GM21526 (cell line): Measurements from ENCODE around the gene RASA3.

Experiments
- ATAC-seq: cut with Tn5 transposase; IDR thresholded peaks from one replicate; pipeline ENCODE4 v1.9.1; 2021; ENCODE audit warnings: moderate library complexity; ENCODE audit not compliant: unreplicated experiment, low FRiP score

The RASA3 gene

DNA sequence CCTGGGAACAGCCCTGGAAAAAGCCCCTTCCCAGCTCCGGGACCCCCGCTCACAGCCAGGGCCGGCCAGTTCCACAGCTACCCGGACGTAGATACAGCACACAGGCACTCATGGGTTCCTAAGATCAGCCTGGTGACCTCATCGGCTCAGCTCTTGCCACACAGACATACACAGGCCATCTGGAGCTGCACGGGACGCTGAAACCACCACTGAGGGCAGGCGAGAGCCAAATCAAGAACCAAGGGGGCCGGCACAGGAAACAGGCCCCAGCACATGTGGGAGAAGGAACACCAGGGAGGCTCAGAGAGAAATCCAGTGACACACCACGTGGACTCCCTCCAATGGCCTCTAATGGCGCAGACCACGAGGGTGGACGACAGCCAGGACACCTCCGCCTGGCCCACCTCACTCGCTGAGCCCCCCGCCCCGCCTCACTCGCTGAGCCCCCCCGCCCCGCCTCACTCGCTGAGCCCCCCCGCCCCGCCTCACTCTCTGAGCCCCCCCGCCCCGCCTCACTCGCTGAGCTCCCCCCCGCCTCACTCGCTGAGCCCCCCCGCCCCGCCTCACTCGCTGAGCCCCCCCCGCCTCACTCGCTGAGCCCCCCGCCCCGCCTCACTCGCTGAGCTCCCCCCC lies 88.9 kb downstream of the RASA3 start:
- peak; percentile 51 for ATAC-seq

DNA sequence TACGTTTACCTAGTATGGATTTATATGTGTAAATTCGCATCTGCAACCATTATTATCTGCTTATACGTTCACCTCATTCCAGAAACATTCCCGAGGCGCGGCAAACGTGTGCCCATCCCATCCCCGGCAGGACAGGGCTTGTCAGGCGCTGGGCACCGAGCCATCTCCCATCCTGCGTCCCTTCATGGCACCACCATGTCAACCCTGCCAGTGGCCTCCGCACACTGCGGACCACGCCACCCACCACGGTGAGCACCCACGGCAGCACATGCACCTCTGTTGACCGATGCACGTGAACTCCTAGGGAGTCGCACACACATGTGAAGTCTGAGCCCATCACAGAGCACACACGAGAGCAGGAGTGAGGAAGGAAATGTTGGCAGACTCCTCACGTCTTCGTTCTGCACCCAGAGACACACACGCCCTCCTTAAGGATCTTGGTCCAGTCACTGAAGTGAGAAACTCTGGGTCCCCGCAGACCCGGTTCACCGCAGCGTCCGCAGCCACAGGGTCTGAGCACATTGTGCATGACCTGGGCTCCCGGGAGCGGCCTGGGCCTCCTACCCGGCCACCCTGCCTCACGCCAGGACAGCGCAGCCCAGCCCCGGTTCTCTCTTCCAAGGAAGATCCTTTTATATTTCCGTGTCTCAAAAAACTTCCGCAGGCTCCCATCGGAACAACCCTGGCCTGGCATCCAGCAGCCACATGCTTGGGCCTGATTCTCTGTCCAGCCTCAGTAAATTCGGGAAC lies 90.2 kb downstream of the RASA3 start:
- ATAC-seq: no peak

DNA sequence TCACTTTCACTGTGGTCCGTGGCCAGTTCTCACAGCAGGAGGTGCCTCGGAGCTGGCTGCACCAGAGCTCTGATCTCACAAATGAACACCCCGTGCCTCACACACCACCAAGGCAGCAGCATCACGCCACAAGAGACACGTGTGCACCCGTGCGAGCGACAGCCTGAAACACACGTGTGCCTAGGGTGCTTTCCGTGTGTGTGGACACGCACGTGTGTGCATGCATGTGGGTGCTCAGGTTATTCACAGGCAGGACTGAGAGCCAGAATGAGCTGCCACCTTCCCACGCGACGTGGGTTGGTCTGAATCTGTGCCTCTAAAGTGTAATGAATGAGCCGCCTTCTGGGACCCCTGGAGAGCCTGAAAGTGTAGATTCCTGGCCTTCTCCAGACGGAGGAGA lies 90.9 kb downstream of the RASA3 start:
- no peak for ATAC-seq

DNA sequence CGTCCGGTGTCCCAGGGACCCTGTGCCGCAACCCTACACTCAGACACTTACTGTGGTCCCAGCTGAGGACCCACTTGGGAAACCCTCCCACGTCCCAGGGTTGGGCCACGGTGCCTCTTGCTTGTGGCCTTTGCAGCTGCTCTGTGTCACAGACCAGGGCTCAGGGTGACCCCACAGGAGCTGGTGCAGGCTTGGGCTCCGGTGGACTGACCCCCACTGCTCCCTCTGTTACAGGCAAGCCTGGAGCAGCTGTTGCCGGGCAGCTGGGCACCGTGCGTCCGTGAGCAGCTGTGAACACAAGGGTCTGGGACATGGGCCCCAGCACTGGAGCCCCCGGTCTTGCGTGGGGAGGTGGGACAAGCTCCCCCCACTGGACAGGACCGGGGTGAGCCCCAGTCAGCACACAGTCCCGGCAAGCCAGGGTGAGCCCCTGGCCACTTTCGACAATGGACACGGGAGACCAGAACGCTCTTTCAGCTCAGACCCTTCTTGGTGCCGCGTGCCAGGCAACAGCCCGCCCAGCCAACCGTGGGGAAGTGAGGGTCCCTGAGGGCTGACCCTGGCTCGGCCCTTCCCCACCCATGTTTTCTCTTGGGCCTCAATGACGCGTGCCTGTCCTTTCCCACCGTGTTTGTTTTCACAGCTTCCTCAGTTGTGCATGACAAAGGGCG lies 92.8 kb downstream of the RASA3 start:
- no peak for ATAC-seq

DNA sequence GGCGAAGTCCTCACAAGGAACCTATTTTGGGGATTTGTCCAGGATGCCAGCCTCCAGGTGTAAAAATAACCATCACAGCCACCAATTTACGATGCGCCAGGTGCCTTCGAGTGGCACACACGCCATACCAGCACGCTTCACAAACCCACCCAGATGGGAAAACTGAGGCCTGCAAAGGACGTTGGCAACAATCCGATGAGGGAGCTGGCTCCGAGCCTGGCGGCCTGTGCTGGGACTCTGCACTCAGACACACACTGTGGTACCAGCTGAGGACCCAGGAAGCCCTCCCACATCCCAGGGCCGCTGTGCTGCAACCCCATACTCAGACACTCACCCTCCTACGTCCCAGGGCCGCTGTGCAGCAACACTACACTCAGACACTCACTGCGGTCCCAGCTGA lies 93.5 kb downstream of the RASA3 start:
- no peak for ATAC-seq

DNA sequence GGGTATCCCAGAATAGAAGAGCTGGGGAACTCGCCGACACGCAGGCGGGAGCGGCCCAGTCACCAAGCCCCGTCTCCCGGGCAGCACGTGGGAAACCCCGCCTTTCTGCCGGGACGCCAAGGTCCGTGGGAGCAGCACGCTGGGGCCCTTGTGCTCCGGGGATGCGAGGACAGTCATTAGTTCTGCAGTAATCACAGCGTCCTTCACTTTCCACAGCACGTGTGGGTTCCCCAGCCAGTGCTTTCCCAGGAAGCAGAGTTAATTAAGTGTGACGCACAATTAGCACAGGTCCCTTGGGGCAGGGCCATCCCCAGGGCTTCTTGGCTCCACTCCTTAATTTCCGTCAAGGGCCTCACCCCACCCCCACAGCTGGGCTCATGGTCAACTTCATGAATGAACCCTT lies 94.2 kb downstream of the RASA3 start:
- ATAC-seq: no peak

DNA sequence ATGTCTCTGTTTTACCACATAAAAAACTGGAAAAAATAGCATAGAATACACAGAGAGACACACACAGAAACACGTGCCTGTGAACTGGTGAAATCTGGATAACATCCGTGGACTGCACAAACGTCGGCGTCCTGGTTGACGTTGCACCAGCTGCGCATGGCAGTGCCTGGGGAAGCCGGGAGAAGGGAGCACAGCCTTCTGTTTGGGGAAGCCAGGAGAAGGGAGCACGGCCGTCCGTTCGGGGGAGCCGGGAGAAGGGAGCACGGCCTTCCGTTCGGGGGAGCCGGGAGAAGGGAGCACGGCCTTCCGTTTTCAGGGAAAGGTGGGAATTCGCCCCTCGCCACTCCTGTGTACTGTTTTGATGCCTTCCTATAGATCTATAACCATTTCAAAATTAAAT lies 94.7 kb downstream of the RASA3 start:
- no peak for ATAC-seq

DNA sequence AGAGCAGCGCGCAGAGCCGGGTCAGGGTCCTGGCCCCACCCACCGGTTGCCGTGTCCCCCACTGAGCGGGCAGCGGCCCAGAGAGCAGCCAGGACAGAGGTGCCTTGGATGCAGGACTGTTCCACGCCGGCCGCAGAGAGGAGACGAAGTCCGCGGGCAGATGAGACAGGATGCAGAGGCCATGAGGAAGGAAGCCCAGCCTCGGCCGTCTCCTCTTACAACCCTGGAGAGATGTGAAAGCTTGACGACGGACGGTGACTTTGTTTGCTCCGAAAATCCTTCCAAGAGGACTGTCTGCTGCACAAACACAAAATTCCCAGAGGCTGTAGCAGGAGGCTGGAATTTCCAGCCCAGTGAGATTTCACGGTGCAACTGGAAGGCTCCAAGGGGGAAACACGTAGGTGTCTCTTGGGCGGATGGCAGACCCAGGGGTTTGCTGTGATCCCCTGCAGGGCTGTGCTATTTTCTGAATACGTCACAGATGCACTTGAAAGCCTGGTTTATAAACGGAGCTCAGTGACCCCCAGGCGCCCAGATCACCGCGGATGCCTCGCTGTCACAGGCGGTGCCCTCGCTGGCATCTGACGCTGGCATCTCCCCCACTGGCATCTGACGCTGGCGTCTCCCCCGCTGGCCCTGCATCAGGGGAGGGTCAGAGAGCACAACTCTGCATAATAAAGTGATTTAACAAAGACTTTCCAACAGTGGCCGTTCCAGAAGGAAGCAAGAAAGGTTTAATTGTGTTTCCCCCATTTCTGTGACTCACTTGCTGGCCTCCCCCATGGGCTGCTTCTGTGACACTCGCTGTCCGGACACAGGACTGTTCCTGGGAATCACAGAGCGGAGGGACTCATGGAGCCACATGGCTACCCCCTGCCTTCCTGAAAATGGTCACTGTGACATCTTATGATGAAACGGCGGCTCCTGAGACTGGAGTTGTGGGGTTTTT lies 96.6 kb downstream of the RASA3 start:
- ATAC-seq: no peak

DNA sequence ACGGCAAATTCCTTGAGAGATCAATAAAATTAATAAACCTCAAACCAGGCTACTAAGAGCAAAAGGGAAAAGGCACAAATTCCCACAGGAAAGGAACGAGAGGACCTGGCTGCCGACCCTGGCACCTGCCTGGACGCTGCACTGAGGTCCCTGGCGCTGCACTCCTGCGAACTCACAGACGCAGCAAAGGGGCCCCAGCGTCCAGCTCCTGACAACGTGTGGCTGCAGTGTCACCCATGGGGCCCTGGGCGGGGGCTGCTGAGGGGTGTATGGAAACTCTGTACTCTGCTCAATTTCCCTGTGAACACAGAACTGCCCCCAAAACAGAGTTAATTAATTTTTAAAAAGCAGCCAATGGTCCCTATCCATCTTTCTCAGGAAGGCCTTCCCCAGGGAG lies 97.2 kb downstream of the RASA3 start:
- no peak for ATAC-seq

DNA sequence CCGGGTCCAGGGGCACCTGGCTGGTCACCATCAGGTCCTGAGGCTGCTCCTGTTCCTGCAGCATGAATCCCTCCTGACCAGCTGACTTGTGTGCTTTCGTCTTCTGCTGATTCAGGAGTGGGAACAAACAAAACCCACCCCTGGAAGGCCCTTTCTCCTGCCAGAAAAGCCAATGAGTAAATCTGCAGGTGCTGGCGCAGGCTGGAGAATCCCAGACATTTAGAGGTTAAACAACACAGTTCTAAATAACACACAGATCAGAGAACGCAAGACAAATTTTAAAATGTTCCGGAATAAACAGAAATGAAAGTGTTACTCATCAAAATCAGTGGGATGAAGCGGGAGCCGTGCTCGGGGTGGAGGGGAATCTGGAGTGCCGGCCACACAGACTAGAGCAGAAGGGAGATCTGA lies 97.9 kb downstream of the RASA3 start:
- ATAC-seq: no peak

DNA sequence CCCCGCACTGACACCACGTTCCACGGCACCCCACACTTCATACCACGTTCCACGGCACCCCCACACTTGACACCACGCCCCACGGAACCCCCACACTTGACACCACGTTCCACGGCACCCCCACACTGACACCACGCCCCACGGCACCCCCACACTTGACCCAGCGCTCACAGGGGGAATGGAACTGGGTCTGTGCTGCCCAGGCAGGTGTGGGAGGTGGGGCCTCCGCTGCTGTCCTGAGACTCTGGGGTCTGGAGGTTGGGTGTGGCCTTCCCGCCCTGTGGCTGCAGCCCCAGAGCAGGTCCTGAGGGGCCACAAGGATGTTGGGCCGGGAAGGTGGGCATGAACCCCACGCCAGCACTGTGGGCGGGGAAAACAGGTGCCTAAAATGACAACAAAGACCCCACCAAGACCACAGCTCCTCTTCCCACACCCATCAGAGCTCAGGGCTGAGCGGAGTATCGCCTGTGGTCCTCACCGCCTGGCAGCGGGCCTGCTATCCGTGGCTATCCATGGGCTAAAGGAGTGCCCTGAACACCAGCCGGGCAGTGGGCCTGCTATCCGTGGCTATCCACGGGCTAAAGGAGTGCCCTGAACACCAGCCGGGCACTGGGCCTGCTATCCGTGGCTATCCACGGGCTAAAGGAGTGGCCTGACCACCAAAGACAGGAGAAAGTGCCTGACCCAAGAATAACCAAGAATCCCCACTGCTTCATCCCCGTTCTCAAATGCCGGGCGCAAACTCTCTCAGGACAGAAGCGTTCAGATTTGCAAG lies 98.7 kb downstream of the RASA3 start:
- ATAC-seq: no peak

DNA sequence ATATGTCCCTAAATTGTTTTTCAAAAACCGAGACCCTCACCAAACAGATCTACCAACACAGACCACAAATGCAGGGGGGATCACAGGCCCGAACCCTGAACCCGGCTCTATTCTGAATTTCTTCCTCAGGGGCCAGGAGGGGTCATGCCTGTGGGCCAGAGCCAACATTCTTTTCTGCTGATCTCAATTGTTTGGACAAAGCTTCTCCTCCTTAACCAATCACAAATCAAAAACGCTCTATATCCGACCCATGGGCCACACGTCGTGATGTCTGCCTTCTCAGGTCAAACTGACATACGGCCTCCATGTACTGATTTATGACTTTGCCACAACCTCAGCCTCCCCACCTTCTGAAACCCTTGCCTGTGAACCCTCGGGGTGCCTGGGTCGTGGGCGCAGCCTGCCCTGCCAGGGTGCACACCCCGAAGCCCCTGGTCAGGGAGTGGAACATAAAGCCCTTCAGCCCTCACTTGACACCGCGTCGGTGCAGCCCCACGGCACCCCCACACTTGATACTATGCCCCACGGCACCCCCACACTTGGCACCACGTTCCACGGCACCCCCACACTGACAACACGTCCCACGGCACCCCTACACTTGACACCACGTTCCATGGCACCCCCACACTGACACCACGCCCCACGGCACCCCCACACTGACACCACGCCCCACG lies 100.2 kb downstream of the RASA3 start:
- ATAC-seq: no peak

DNA sequence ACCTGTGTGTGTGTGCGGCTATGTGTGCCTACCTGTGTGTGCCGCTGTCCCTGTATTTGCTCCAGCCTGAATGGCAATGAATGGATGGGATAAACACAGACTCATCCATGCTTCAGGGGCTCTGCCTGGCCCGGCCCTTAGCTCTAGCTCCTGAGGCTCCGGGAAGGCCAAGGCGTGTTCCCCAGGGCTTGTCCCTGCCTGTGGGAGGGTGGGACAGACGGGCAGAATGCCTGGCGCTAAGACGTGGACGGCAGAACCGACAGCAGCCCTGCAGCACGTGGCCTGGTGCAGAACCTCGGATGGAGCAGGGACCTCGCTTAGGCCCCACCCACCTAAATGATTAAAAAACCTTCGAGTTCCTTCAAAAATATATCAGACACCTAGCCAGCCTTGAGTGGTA lies 100.8 kb downstream of the RASA3 start:
- ATAC-seq: no peak

DNA sequence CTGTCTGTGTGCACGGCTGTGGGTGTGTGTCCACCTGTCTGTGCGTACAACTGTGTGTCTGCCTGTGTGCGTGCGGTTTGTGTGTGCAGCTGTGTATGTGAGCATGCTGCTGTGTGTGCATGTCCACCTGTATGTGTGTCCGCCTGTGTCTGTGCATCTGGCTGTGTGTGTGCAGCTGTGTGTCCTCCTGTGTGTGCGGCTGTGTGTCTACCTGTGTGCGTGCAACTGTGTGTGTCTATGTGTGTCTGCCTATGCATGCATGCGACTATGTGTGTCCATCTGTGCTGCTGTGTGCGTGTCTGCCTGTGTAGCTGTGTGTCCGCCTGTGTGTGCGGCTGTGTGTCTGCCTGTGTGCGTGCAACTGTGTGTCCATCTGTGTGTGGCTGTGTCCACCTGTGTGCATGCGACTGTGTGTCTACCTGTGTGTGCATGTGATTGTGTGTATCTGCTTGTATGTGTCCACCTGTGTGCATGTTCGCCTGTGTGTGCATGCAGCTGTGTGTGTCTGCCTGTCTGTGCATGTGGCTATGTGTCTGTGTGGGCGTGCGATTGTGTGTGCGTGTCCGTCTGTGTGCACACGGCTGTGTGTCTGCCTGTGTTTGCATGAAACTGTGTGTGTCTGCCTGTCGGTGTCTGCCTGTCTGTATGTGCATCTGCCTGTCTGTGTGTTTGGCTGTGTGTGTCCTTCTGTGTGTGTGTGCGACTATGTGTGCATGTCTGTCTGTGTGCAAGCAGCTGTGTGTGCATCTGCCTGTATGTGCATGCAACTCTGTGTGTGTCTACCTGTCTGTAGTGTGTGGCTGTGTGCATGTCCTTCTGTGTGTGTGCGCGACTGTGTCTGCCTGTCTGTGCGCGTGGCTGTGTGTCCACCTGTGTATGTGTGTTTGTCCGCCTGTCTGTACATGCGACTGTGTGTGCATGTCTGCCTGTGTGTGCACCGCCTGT lies 101.5 kb downstream of the RASA3 start:
- ATAC-seq: no peak

DNA sequence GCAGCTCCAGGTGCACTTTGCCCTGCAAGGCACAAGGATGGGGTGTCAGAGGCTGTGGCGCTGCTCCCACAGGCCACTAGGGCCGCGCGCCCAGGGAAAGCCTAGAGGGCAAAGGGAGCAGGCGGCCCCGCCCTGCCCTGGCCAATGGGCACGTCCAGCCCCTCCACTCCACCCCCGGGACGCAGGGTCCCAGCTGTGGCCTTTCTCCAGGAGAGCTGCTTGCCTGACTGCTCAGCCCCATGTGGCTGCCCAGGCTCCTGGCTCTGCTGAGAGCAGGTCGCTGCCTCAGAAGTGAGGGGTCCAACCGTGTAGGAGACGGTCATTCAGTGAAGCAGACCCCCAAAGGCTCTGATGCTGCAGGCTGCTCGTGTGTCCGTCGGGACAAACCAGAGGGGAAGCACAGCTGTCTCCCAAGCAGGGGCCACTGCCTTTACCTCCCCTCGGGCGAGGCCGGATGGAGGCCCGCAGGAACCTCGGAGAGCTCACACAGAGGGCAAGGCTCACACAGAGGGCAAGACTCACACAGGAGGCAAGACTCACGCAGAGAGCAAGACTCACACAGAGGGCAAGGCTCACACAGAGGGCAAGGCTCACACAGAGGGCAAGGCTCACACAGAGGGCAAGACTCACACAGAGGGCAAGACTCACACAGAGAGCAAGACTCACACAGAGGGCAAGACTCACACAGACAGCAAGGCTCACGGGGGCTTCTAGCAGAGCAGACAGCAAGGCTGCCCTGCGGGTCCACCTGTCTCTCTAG lies 102.4 kb downstream of the RASA3 start:
- ATAC-seq: no peak

DNA sequence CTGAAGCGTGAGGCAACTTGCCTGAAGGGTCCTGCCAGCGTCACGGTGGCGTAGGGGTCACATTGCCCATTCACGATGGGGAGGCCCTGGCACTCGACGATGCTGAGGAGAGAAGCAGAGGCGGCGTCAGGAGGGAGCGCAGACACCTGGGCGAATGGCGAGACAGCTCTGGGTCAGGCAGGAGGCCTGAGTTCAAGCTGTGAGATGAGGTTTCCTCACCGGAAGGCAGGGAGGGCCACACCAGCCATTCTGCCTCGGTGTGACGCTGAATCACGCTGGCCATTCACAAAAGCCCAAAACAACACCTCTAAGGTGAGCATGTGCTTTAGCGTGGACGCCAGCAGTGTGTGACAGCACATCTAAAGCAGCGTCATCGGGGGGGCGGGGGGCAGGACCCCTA lies 104.6 kb downstream of the RASA3 start:
- ATAC-seq: no peak

DNA sequence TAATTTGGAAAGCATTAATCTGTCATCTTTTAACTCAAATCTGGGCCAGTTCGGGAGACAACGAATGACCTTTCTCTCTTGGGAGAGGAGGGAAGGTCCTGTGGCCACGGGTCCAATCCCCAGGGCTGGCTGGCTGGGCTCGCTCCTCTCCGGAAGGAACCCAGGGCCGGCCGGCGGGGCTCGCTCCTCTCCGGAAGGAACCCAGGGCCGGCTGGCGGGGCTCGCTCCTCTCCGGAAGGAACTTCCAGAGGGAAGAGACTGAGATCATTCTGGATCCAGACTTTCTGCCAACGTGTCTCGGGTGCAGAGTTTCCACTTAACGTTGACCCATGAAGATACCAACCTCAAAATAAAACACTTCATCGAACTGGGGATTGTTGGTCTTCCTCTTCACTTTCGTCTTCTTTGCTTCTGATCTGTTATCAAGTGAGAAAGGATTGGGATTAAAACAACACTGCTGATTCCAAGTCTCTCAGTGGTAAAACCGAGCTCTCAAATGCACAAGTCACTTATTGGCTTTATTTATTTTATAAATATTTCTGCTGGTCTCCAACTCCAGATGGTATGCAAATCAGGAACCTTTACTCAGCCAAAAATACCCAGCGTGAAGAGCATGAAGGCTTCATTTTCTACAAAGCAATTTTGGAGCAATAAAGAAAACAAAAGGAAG lies 105.2 kb downstream of the RASA3 start:
- no peak for ATAC-seq
